WTC11 (cell line): ENCODE data around the gene ERC2.

Source experiments
- NFE2L1 ChIP-seq: sonication (generic); formaldehyde crosslinking; IDR thresholded peaks from 2 replicates; pipeline ENCODE4 v1.8.1; 2023; ENCODE audit warnings: missing genetic modification reagents
- NFYB ChIP-seq: sonication (generic); formaldehyde crosslinking; conservative IDR thresholded peaks from 2 replicates; pipeline ENCODE4 v1.8.0; 2022; ENCODE audit warnings: low read depth, missing genetic modification reagents
- NR1H2 ChIP-seq: sonication (generic); formaldehyde crosslinking; IDR thresholded peaks from 2 replicates; pipeline ENCODE4 v1.9.0; 2021; ENCODE audit warnings: mild to moderate bottlenecking, moderate library complexity, missing genetic modification reagents
- RORB ChIP-seq: fragments of 250-450 bp; sonication (Bioruptor Pico); IDR thresholded peaks from 2 replicates; pipeline ENCODE4 v1.9.0; 2021; ENCODE audit warnings: mild to moderate bottlenecking
- SP1 ChIP-seq: sonication (generic); formaldehyde crosslinking; conservative IDR thresholded peaks from 2 replicates; pipeline ENCODE4 v1.8.1; 2022; ENCODE audit warnings: missing genetic modification reagents
- TEAD4 ChIP-seq: sonication (generic); formaldehyde crosslinking; IDR thresholded peaks from 2 replicates; pipeline ENCODE4 v1.8.0; 2022; ENCODE audit warnings: mild to moderate bottlenecking, missing genetic modification reagents
- ZNF317 ChIP-seq: sonication (generic); formaldehyde crosslinking; IDR thresholded peaks from 2 replicates; pipeline ENCODE4 v1.8.1; 2023; ENCODE audit warnings: low read depth, mild to moderate bottlenecking, moderate library complexity, missing genetic modification reagents, borderline replicate concordance
- ZNF396 ChIP-seq: fragments of 250-450 bp; sonication (Bioruptor Pico); IDR thresholded peaks from 2 replicates; pipeline ENCODE4 v1.8.0; 2021; ENCODE audit warnings: mild to moderate bottlenecking, moderate library complexity, borderline replicate concordance
- TF ChIP-seq, protein P1 (sequence below): fragments of 200-600 bp; IDR thresholded peaks from 2 replicates; pipeline ENCODE4 v1.8.0; 2022; ENCODE audit warnings: antibody characterized with exemption
- TF ChIP-seq, protein P2 (sequence below): sonication (generic); formaldehyde crosslinking; IDR thresholded peaks from 2 replicates; pipeline ENCODE4 v1.8.0; 2022; ENCODE audit warnings: mild to moderate bottlenecking, missing genetic modification reagents
- TF ChIP-seq, protein P3 (sequence below): sonication (generic); formaldehyde crosslinking; IDR thresholded peaks from 2 replicates; pipeline ENCODE4 v1.8.1; 2023; ENCODE audit warnings: mild to moderate bottlenecking, missing genetic modification reagents, moderate library complexity

DNA sequence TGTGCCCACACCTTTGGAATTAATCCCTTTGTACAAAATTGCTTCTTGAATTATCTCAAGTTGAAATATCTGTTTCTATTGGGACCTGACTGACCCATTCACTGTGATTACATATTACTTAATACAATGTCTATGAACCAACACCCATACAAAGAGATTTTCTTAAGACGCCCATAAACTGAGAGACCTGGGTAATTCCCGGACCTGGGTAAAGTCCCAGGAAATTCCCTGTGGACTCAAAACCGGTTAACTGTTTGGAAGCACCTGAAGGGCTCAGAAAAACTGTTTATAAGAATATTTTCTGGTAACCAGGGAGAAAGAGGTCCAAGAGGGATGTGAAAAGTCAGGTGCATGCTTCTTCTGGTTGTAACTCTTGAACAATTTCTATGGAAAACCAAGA, 667.2 kb downstream of the ERC2 start:
- no peak for TF ChIP-seq TEAD4 (CRISPR knock-in tag)
- TF ChIP-seq, protein P1, sequence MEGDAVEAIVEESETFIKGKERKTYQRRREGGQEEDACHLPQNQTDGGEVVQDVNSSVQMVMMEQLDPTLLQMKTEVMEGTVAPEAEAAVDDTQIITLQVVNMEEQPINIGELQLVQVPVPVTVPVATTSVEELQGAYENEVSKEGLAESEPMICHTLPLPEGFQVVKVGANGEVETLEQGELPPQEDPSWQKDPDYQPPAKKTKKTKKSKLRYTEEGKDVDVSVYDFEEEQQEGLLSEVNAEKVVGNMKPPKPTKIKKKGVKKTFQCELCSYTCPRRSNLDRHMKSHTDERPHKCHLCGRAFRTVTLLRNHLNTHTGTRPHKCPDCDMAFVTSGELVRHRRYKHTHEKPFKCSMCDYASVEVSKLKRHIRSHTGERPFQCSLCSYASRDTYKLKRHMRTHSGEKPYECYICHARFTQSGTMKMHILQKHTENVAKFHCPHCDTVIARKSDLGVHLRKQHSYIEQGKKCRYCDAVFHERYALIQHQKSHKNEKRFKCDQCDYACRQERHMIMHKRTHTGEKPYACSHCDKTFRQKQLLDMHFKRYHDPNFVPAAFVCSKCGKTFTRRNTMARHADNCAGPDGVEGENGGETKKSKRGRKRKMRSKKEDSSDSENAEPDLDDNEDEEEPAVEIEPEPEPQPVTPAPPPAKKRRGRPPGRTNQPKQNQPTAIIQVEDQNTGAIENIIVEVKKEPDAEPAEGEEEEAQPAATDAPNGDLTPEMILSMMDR = no peak
- TF ChIP-seq, protein P2, sequence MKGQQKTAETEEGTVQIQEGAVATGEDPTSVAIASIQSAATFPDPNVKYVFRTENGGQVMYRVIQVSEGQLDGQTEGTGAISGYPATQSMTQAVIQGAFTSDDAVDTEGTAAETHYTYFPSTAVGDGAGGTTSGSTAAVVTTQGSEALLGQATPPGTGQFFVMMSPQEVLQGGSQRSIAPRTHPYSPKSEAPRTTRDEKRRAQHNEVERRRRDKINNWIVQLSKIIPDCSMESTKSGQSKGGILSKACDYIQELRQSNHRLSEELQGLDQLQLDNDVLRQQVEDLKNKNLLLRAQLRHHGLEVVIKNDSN (CRISPR knock-in tag) = no peak
- TF ChIP-seq, protein P3, sequence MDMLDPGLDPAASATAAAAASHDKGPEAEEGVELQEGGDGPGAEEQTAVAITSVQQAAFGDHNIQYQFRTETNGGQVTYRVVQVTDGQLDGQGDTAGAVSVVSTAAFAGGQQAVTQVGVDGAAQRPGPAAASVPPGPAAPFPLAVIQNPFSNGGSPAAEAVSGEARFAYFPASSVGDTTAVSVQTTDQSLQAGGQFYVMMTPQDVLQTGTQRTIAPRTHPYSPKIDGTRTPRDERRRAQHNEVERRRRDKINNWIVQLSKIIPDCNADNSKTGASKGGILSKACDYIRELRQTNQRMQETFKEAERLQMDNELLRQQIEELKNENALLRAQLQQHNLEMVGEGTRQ (CRISPR knock-in tag) = no peak
- TF ChIP-seq RORB = no peak
- no peak for TF ChIP-seq NFYB (CRISPR knock-in tag)
- no peak for TF ChIP-seq SP1 (CRISPR knock-in tag)
- TF ChIP-seq ZNF396 (CRISPR knock-in tag) = no peak
- no peak for TF ChIP-seq ZNF317 (CRISPR knock-in tag)
- TF ChIP-seq NFE2L1 = no peak
- TF ChIP-seq NR1H2 (CRISPR knock-in tag) = no peak
